ENCODE results near the gene PREP.
"Not testable (repeated sequence)": the region's sequence is repeated elsewhere in the genome, so short reads cannot be mapped to it uniquely, and the experiment has no call there.

The PREP gene

GRCh38 chr6:105259913-105260889 lies 142.7 kb downstream of the PREP start:
- DNase-seq = peak; percentile 58

GRCh38 chr6:105258816-105259215 lies 144.1 kb downstream of the PREP start:
- no peak for DNase-seq

GRCh38 chr6:105257340-105257739 lies 145.5 kb downstream of the PREP start:
- no peak for DNase-seq

- DNase-seq = no peak
These were observed 146.3 kb downstream of the PREP start for GRCh38 chr6:105256619-105257018.

GRCh38 chr6:105253787-105254186 lies 149.1 kb downstream of the PREP start:
- DNase-seq = no peak

GRCh38 chr6:105251689-105252088 lies 151.2 kb downstream of the PREP start:
- DNase-seq = no peak

GRCh38 chr6:105250533-105250932 lies 152.3 kb downstream of the PREP start:
- no peak for DNase-seq

GRCh38 chr6:105243487-105243886 lies 159.4 kb downstream of the PREP start:
- DNase-seq = no peak

- DNase-seq = no peak
These were observed 167.7 kb downstream of the PREP start for GRCh38 chr6:105235155-105235554.

- DNase-seq = not testable (repeated sequence)
These were observed 171.1 kb downstream of the PREP start for GRCh38 chr6:105231771-105232170.
